ENCODE results near the gene ZNF138.

- TF ChIP-seq CTCF (conservative IDR thresholded peaks at IDR 0.05) (no peak), EZH2 (IDR thresholded peaks at IDR 0.05; ENCODE audit: low read depth) (no peak)
Observed at GRCh38 chr7:64873155-64873500, 78.9 kb downstream of the ZNF138 start.
